IPS DF 6.9 (cell line): Measurements from ENCODE around the gene GSTK1.
A peak's percentile ranks its signal among the peaks of the same experiment; 100 is the strongest.

ENCODE experiments used
- DNase-seq: peaks from one replicate; pipeline ENCODE4 v3.0.0-alpha.2; 2013; ENCODE audit warnings: low read depth, low spot score
- H3K27ac ChIP-seq: one replicate; pipeline ENCODE4 v1.5.1; 2013; ENCODE audit warnings: low read length, control low read depth
- H3K27me3 ChIP-seq: 2 replicates; pipeline ENCODE4 v1.6.1; 2013; ENCODE audit warnings: mild to moderate bottlenecking, low read length; ENCODE audit not compliant: control insufficient read depth, insufficient read depth
- H3K36me3 ChIP-seq: 2 replicates; pipeline ENCODE4 v1.6.1; 2013; ENCODE audit warnings: low read length; ENCODE audit not compliant: control insufficient read depth, insufficient read depth
- H3K4me1 ChIP-seq: 2 replicates; pipeline ENCODE4 v1.6.1; 2013; ENCODE audit warnings: low read length; ENCODE audit not compliant: control insufficient read depth, insufficient read depth
- H3K4me3 ChIP-seq: 2 replicates; pipeline ENCODE4 v1.5.1; 2013; ENCODE audit warnings: mild to moderate bottlenecking, low read length
- H3K9me3 ChIP-seq: 2 replicates; pipeline ENCODE4 v1.6.1; 2013; ENCODE audit warnings: low read length, inconsistent platforms; ENCODE audit not compliant: control insufficient read depth, insufficient read depth
- WGBS: extraction: QIAGEN DNeasy Blood & Tissue Kit; methylation state at CpG from one replicate; pipeline ENCODE4 v1.1.7; 2013; ENCODE audit warnings: mixed read lengths, missing lambda C conversion rate; ENCODE audit not compliant: insufficient read length, insufficient coverage; 5-methylcytosine and 5-hydroxymethylcytosine counted together

GSTK1 gene

DNA sequence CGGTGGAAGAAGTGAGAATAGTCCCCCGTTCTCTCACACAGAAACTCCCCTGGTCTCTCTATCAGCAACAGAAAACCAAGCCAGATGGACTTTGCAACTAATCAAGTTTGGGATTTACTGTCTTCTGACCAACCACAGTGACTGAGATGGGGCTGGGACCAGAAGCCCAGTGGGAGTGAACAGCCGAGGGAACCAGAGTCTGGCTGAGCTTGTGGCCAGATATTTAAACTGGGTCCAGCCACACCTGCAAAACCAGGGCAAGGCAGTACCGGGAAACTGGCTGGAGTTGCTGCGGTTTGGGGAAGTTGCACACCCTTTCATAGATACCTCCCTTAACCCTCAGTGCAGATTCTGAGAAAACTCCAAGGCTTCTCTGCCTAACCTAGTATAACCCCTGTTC, 6.0 kb downstream of the GSTK1 start:
- peaks cover 6% of the 10 kb centered on the region; the same call in 1 of the 2 replicates for H3K36me3 ChIP-seq
- DNase-seq, result no peak
- no peaks in the 10 kb centered on the region for H3K27me3 ChIP-seq
- no CpG with 5 or more reads among the region's 5 CpGs for WGBS
- H3K4me3 ChIP-seq, result no peak overlapping the region
- H3K9me3 ChIP-seq, result no peaks in the 10 kb centered on the region
- H3K27ac ChIP-seq, result no peak overlapping the region
- no peaks in the 10 kb centered on the region for H3K4me1 ChIP-seq

GRCh38 chr7:143271240-143271639, 8.0 kb downstream of the GSTK1 start:
- Histone ChIP-seq H3K9me3 (no peaks in the 10 kb centered on the region), H3K36me3 (peaks cover 6% of the 10 kb centered on the region; the same call in 1 of the 2 replicates), H3K27me3 (no peaks in the 10 kb centered on the region), H3K4me1 (no peaks in the 10 kb centered on the region), H3K4me3 (no peak overlapping the region), H3K27ac (no peak overlapping the region)
- no CpG with 5 or more reads among the region's 1 CpG for WGBS
- DNase-seq, result no peak

- no peaks in the 10 kb centered on the region for H3K9me3 ChIP-seq
- H3K27ac ChIP-seq, result no peak overlapping the region
- H3K4me1 ChIP-seq, result no peaks in the 10 kb centered on the region
- H3K4me3 ChIP-seq, result no peak overlapping the region
- no CpG with 5 or more reads among the region's 2 CpGs for WGBS
- DNase-seq, result no peak
- H3K27me3 ChIP-seq, result no peaks in the 10 kb centered on the region
- 0 out of 2 replicates have a peak, but pooled peaks cover 4% of the 10 kb centered on the region for H3K36me3 ChIP-seq
Observed at GRCh38 chr7:143272871-143273270, 9.6 kb downstream of the GSTK1 start.

GRCh38 chr7:143279186-143280098, 16.2 kb downstream of the GSTK1 start:
- Histone ChIP-seq H3K4me3 (no peak overlapping the region), H3K4me1 (peaks cover 2% of the 10 kb centered on the region; the same call in 1 of the 2 replicates), H3K27ac (no peak overlapping the region), H3K9me3 (no peaks in the 10 kb centered on the region), H3K27me3 (no peaks in the 10 kb centered on the region), H3K36me3 (no peaks in the 10 kb centered on the region)
- WGBS, result no CpG with 5 or more reads among the region's 8 CpGs
- DNase-seq, result no peak

DNA sequence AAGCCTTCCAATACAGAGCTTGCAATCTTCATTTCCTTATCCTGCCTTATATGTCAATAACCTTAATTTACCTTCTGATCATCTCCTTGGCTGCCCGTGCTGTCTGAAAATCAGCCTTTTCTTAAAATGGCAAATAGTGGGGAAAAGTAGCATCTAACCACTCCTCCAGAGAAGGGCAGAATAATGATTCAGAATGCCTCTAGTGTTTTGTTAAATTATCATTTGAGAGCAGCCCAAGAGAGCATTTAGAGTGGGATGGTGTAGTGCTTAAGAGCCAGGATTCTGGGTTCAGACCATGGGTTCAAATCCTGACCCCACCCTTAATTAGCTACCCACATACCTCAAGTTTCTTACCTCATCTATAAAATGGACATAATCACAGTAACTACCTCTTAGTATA, 16.9 kb downstream of the GSTK1 start:
- no CpG with 5 or more reads among the region's 1 CpG for WGBS
- H3K36me3 ChIP-seq, result no peaks in the 10 kb centered on the region
- H3K27ac ChIP-seq, result no peak overlapping the region
- H3K4me1 ChIP-seq, result peaks cover 3% of the 10 kb centered on the region; the same call in 1 of the 2 replicates
- DNase-seq, result no peak
- H3K4me3 ChIP-seq, result no peak overlapping the region
- H3K27me3 ChIP-seq, result no peaks in the 10 kb centered on the region
- no peaks in the 10 kb centered on the region for H3K9me3 ChIP-seq

DNA sequence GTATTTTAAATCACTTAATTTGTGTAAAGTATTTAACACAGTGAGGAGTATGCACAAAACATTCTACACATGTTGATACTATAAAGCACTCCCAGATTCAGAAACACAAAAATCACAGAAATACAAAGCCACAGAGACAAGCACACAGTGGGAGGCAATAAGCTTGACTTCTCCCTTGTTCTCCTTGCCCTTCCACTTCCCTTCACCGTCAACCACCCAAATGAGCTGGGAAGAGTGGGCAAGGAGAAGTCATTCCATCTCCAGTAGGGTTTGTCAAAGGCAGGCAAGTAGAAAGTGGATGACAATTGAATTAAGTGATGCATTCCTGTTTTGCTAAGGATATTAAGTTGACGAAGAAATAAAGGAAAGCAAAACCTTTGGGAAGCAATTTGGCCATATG, 17.3 kb downstream of the GSTK1 start:
- DNase-seq, result no peak
- Histone ChIP-seq H3K27ac (no peak overlapping the region), H3K36me3 (no peaks in the 10 kb centered on the region), H3K9me3 (no peaks in the 10 kb centered on the region), H3K4me1 (peaks cover 7% of the 10 kb centered on the region; the same call in 1 of the 2 replicates), H3K27me3 (no peaks in the 10 kb centered on the region), H3K4me3 (no peak overlapping the region)
- no CpG with 5 or more reads among the region's 2 CpGs for WGBS

DNA sequence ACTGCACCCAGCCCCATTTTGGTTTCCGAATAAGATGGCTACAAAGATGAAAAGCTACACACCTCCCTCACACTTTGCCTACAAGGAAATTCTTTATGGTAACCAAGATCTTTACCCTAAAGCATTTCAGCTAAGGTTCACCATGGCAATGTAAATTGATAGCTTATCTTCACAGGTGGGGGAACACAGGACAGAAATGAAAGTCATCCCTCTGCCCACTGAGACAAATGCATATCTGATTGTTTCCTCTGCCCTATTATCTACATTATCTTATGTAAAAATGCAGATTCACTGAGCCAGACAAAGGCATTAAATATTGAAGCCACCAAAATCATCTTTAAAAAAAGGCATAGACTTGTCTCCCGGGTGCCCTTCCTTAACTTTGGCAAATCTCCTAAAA, 18.3 kb downstream of the GSTK1 start:
- Histone ChIP-seq H3K27me3 (no peaks in the 10 kb centered on the region), H3K4me1 (peaks cover 7% of the 10 kb centered on the region; the same call in 1 of the 2 replicates)
- WGBS, result no CpG with 5 or more reads among the region's 2 CpGs

DNA sequence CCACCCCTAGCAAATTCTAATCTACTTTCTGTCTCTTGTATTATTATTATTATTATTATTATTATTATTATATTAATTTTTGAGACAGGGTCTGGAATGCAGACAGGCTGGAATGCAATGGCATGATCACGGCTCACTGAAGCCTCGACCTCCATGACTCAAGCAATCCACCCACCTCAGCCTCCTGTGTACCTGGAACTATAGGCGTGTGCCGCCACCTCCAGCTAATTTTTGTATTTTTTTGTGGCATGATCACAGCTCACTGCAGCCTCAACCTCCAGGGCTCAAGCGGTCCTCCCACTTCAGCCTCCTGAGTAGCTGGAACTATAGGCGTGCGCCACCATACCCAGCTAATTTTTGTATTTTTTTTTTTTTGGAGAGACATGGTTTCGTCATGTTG, 18.9 kb downstream of the GSTK1 start:
- Histone ChIP-seq H3K27ac (no peak overlapping the region), H3K27me3 (peaks cover 4% of the 10 kb centered on the region; the same call in 1 of the 2 replicates), H3K36me3 (no peaks in the 10 kb centered on the region), H3K4me1 (peaks cover 7% of the 10 kb centered on the region; the same call in 1 of the 2 replicates), H3K9me3 (no peaks in the 10 kb centered on the region), H3K4me3 (no peak overlapping the region)
- WGBS, result no CpG with 5 or more reads among the region's 8 CpGs
- DNase-seq, result no peak

More for the DNA sequence above, 18.3 kb downstream of the GSTK1 start:
- no peak overlapping the region for H3K27ac ChIP-seq
- no peak for DNase-seq
- no peaks in the 10 kb centered on the region for H3K36me3 ChIP-seq
- H3K4me3 ChIP-seq, result no peak overlapping the region
- no peaks in the 10 kb centered on the region for H3K9me3 ChIP-seq

DNA sequence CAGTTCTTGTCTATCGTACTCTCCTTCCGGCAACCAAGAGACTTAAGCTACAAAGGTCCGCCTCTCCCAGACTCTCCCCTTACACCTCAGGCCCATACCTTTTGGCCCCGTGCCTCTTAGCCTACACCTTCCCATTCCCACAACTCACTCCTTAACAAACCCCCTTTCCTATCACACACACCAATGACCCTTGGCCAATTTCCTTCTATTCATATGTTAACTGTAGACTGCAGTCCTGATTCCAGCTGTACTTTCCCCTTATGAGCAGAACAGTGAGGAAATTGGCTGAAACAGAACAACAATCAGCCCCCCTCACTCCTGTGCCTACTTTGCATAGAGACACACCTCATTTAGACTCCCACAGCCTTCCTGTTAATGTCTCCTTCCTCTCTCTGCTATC, 20.1 kb downstream of the GSTK1 start:
- 100% methylated on average over 1 of the region's 4 CpGs for WGBS
- no peak for DNase-seq
- H3K36me3 ChIP-seq, result no peaks in the 10 kb centered on the region
- peaks cover 7% of the 10 kb centered on the region; the same call in 1 of the 2 replicates for H3K4me1 ChIP-seq
- no peak overlapping the region for H3K27ac ChIP-seq
- H3K27me3 ChIP-seq, result peaks cover 6% of the 10 kb centered on the region; the same call in 1 of the 2 replicates
- H3K4me3 ChIP-seq, result no peak overlapping the region
- H3K9me3 ChIP-seq, result no peaks in the 10 kb centered on the region

DNA sequence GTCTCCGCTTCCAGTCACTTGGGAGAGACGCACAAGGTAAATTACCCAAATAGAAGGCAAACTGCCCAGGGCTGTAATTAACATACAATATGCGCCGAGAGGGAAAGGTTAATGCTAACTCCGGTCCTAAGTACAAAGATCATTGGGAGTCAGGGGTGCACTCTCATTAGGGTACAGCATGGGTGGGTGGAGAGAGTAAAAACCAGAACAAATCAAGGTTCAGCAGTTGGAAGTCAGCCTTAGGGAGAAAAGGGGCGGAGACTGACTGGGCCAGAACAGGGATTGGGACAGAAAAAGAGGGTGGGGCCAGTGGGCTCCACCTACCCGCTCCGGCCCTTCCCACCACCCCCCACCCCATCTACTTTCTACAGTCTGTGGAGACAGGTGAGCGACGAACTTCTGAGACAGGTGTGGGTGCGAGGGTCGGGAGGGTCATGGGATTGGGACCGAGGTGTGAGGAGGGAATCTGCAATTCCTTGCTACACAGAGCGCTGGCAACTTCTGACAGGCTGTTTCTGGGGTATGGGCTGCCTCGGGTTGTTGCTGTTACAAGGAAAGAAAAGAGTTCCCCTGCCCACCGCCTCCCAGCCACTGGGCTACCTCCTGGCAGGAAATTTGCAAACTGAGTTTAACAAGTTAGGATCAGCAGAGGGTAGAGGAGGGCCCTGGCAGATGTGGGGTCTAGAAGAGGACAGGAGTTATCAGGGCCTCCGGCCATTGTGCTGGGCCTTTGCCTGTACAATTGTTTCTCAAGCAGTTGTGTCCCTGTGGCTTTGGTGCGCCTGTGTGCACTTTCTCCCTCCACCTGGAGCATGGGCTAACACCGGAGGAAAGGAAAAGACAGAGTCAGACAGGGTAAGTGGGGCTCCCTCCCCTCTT, 21.6 kb downstream of the GSTK1 start, which contains the start of gene TMEM139:
TMEM139 (plus strand) TSS at position 368 of the 879 bp plus-strand sequence. CDS start 1,000 bp downstream, outside the sequence.
- H3K4me3 ChIP-seq, result no peak within 1 kb of the TSS
- H3K27me3 ChIP-seq, result peaks cover 6% of the 10 kb centered on the region; the same call in 1 of the 2 replicates
- H3K36me3 ChIP-seq, result no peaks in the 10 kb centered on the region
- H3K9me3 ChIP-seq, result no peaks in the 10 kb centered on the region
- DNase-seq, result peak; percentile 57
- no CpG with 5 or more reads among the region's 19 CpGs for WGBS
- no peak within 1 kb of the TSS for H3K27ac ChIP-seq
- H3K4me1 ChIP-seq, result peaks cover 7% of the 10 kb centered on the region; the same call in 1 of the 2 replicates
